Measurements from ENCODE around the gene LIPI.
A peak's percentile ranks its signal among the peaks of the same experiment; 100 is the strongest.
"Not testable (repeated sequence)": the region's sequence is repeated elsewhere in the genome, so short reads cannot be mapped to it uniquely, and the experiment has no call there.

LIPI gene

DNA sequence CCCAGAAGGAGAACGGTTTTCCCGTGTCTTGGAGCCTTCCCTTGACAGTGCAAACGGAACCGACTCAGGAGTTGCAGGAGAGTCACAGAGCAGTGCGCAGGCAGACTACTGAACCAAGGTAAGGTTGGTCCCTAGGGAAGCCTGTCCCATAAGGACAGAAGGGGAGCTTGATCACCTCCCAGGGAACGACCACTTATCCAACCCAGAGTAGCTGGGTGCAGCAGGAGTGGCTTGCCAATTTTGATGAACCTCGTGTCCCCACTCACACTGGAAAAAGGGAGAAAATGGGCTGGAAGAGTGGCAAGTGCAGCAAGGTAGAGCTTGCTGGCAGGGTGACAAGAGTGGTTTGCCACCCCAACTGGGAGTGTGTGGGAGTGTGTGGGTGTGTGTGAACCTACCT, 95.1 kb downstream of the LIPI start:
- DNase-seq: no peak

GRCh38 chr21:14114251-14114650, 96.5 kb downstream of the LIPI start:
- no peak for DNase-seq

GRCh38 chr21:14104564-14104963, 106.2 kb downstream of the LIPI start:
- DNase-seq: not testable (repeated sequence)

- peak; percentile 4 to 15 for DNase-seq
Measured at GRCh38 chr21:14099570-14099969, 111.2 kb downstream of the LIPI start.

GRCh38 chr21:14097881-14098499, 112.8 kb downstream of the LIPI start:
- DNase-seq: no peak

- no peak for DNase-seq
Measured at GRCh38 chr21:14096577-14096976, 114.2 kb downstream of the LIPI start.

DNA sequence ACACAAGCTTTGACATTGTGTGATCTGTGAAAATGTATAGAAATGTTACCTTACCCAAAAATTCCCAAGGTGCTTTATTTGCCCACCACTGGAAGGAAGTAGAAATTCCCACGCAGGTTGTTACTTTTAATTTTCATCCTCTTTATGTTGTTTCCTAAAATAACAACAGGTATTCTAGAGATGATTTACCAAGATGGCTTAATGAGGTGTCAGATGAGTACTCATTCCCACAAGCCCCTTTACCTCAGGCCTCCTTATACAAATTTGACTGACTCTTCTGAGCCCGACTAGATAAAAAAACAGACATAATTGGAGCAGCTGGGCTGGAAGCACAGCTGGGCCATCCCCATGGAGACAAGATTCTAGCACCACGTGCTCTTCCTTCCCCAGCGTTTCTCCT, 114.6 kb downstream of the LIPI start:
- no peak for DNase-seq

DNA sequence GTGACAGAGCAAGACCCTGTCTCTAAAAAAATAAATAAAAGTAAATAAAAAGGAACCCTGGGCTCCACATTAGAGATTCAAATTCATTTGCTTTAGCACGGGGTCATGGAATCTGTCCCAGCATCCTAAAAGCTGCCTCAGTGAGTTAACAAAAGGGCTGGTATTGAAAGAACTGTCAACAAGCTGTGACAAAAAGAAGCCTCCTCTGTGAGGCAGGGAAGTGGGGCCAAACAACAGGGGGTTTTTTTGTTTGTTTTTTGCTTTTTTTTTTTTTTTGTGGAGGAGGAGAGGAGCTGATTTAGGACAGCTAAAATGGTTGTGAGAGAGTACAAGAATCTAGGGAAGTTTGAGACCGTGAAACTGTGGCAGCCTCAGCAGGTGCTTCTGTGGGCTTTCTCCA, 115.7 kb downstream of the LIPI start:
- DNase-seq: no peak

GRCh38 chr21:14092834-14093560, 117.8 kb downstream of the LIPI start:
- DNase-seq: no peak

DNA sequence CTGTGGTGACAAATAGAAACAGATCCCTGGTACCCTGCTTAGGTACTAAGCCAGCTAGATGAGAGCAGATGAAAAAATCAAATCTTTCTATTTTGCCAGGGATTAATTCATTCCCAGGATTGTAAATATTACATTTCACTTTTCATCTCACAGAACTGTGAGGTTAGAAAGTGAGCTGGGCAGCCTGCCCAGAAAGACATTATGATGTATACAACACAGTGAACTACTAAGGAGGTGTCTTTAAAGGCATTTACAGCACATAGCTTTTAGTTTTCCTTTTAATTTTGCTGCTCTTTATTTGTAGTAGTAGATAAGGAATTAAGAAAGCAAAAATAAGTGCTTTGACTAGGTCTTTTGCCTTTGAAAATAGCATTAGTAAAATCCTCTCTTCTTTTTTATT, 120.6 kb downstream of the LIPI start:
- not testable (repeated sequence) for DNase-seq

DNA sequence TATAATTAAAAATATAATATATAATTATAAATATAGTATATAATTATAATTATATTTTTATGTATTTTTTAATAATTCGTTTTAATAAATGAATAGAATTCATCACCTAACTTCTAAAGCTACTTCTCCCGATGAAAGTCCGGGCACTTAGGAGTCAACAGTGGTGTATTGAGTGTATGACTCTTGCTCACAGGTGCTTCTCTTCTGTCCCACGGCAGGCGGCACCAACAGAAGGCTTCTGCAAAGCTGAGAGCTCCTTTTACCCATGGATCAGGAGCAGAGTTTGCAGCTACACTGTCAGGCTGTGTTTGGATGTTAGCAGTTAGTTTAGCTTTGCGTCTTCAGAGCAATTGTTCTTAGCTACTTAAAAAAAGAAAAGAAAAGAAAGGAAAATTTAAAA, 122.4 kb downstream of the LIPI start:
- no peak for DNase-seq

DNA sequence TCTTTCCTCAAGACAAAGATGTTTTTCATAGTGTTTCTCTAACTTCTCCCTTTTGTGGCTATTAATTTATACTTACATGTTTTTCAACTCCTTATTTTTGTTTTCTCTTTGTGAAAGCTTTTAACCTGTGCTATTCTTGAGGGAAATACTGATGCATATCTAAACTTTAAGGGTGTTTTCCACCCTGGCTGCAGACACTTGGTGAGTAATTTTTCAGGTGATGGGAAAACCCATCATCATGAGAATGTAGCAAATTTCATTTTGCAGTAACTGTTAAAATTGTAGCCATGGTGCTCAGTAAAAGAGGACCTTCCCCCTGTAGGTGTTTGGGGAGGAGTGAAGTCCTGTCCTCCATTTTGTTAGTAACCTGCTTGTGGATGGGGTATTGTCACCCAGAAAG, 124.2 kb downstream of the LIPI start:
- no peak for DNase-seq

DNA sequence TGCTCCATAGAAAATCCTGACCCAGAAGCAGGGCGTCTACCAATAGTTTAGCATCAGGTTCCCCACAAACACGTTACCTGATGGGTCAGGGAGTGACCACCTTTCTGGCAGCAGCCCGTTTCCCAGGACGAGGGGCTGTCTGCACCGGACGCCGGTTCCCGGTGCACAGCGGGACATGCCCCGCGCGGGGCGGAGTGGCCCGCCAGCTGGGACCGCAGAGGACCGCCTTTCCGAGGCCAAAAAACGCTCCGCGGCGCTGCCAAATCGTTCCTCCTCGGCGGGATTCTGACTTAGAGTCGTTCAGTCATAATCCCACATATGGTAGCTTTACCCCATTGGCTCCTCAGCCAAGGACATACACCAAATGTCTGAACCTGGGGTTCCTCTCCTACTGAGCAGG, 126.1 kb downstream of the LIPI start:
- DNase-seq: no peak

DNA sequence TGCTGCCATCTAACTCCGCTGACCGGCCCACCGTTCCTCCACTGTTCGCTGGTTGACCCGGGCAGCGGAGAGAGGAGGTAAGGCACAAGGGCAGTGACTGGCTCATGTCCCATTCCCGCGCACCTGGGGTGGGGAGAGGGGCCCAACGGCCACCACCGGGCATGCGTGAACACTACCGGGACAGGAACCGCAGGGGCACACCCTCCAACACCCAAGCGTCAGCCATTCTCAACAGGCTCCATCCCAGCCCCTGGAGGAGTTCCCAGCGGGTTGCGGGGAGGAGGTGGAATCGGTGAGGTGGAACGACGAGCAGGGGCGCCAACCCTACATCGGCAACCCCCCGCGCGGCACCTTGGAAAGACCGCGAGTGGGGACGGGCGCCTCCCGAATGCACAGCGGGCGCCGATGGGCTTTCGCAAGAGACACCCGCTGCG, 126.7 kb downstream of the LIPI start:
- no peak for DNase-seq

- DNase-seq: no peak
Measured at GRCh38 chr21:14080764-14081096, 130.0 kb downstream of the LIPI start.

DNA sequence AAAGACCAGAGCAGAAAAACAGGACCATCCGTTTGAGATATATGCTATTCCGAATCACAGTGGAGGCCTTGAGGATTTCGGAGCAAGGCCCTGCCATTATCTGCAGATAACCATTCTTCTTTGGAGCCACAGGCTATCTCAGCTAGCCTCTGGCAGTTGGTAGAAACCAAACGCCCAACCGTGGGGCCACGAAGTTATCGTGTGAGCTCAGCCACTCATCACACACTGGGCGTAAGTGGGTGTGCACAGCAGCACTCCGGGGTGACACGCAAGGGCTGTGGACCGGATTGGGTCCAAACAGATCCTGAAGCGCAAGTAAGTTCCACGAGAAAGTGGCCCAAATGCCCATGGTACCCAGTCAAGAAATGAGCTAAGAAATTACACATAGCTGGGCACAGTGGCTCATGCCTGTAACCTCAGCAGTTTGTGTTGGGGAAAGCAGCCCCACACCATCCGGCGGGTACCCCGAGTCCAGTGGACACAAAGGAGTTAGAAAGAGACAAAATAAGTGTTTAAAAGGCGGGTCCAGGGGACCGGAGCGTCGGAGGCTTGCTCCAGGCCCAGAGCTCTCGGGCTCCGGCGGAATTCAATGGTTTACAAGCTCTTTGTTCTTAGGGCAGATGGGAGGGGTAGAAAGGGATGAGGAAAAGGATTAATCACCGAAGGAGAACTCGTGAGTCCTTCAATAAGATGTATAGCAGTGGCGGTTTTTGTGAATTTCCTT, 130.6 kb downstream of the LIPI start:
- DNase-seq: no peak

GRCh38 chr21:14078746-14079375, 131.9 kb downstream of the LIPI start:
- no peak for DNase-seq

DNA sequence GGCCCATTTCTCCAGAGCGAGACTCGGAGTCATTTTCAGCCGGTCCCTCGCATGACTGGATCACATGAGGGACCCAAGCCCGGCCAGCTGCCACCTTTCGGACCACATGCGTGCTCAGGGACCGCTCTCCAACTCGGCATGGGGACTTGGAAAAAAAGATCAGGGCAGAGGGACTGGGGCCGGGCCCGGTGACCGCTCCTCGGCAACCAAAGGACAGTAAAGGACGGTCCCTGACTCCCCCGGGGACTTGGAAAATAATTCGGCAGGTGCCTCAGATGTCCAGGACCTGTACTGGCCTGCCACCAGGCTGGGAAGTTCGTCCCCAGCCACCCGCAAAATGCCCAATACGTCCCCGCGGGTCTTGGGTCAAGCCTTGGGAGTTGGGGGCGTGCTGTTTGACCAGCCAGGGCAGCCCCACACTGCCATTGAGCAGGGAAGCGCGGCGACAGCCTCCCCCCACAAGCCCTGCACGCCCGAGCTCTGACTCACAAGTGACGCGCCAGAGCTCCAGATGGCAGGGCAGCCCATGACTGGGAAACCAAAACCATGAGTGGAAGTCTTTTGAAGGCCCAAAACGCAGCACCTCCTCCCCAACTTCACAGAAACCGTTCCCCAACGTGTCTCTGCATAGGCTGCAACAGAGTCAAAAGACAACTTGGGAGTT, 134.5 kb downstream of the LIPI start:
- DNase-seq: no peak

DNA sequence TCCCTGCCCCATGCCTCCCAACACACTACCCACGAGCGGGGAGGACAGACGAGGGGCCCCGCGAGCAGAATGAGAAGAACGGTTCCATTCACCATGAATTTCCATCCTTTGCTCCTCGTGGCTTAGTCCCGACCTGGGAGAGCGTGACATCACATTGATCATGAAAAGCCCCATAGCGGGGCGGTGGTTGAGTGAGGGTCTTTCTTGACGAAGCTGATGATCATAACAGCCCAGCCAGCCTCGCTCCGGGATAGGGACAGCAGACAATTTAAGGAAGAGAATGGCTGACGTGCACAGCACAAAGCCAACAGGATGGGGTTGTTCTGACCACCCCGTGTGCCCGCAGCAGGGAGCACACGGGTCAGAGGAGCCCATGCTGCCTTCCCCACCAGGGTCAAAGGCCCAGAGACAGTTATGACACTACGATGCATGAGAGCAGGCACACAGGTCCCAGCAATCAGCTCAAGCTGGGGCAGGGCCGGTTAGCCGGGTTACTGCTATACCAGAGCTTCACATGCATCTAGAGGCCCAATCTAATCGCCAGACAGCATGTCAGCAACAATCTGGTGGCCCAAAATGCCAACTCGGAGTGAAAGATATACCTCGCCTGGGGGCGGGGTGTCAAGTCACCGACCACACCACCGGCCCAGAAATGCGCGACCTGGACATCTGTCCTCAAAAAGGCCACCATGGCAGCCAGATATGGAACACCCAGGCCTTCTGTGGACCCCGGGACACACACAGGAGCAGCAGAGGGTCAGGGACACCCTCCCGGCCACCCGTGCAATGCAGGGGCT, 135.2 kb downstream of the LIPI start:
- DNase-seq: no peak

DNA sequence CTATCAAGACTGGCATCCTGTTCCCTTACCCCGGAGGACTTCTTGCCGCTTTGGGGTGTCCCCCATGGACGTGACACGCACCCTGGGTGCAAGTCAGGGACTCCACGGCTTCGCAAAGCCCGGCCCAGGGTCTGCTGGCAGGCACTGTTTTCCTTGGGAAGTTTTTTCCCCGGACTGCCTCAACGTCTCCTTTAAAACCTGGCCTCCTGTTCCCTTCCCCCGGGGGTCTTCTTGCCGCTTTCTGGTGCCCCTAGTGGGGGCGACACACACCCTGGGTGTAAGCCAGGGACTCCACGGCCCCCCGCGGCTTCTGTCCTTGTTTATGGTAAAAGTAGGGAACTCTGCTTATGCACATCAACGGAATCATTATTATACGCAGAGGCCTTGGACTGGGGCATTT, 136.6 kb downstream of the LIPI start:
- no peak for DNase-seq

DNA sequence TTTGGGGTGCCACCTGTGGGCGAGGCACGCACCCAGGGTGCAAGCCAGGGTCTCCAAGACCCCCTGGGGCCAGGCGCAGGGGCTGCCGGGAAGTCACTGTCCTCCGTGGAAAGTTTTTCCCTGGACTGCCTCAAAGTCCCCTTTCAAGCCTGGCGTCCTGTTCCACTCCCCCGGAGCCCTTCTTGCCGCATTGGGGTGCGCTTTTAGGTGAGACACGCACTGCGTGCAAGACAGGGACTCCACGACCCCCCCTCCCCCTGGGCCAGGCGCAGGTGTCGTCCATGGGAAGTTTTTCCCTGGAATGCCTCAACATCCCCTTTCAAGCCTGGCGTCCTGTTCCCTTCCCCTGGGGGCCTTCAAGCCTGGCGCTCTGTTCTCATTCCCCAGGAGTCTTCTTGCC, 137.1 kb downstream of the LIPI start:
- no peak for DNase-seq

GRCh38 chr21:14072761-14073535, 137.8 kb downstream of the LIPI start:
- no peak for DNase-seq

Data from inflammatory macrophage treated with lipopolysaccharide for 1 hour (primary cell).